Smooth muscle cell of bladder (primary cell): Measurements from ENCODE around the gene DDX11. TPM values are rescaled to one million over a fixed set of nuclear protein-coding genes. Genes with fewer than 3 reads are reported as not detected.

Source experiments
- total RNA-seq: library from RNA; depleted of rRNA; stranded (reverse); fragments of >200 nt; gene quantifications from 2 replicates; pipeline ENCODE4 v1.2.3, GENCODE V29; 2014

DDX11 gene
- total RNA-seq, result 5.5 and 13.5 TPM in 2 replicates

DNA sequence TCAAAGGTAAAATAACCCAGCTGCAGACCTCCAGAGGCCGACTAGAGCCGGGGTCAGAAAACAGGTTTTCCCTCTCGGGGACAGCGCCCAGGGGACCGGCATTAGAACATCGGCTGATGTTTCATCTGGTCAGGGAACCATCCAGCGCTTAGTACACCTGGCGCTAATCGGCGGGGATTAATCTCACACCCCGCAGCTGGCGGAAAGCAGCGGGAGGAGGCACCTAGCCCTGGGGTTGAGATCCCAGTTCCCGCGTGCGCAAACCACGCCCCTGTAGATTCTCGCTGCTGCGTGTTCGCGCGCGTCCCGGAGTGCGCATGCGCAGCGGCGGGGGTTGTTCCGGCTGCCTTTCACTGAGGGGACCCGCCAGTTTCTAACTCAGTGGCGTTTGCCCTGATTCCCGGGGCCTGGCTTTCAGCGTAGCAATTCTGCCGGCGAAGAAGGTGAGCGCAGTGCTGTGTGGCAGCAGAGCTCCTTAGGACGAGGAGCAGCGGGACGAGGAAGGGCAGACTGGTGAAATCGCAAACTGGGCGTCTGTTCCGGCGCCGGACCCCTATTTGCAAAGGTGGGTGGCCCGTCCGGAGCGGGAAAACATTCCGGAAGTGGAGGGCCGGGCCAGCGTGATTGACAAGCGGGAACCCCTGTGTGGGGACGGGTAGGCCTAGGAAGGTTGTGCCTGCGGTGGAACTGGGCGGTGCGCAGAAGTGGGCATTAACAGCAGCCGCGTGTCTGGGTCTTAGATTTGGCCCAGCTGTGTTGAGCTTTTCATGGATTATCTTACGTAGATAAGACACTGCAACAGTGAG is at the start of gene DDX11:
DDX11 (plus strand) TSS at position 334 of the 806 bp plus-strand sequence. CDS start 4,534 bp downstream, outside the sequence.

Other genes starting within 250 kb of the DDX11 start
- gene TSPAN11, start 147.1 kb upstream of the DDX11 start, total RNA-seq, result 0.18 and 1.1 TPM in 2 replicates